GM12891 (cell line): ENCODE data around the gene SUGP1.

Experiments
- DNase-seq: peaks from one replicate; pipeline ENCODE4 v3.0.0; 2011; ENCODE audit warnings: low spot score; ENCODE audit not compliant: insufficient read length
- FAIRE-seq: peaks from 2 replicates; lab custom pipeline; 2011; peaks lifted over from hg19 to GRCh38; lab: Jason Lieb, UNC
- PAX5 ChIP-seq: IDR thresholded peaks from 2 replicates; pipeline ENCODE4 v1.6.1; 2011; ENCODE audit warnings: low read length, moderate library complexity, mild to moderate bottlenecking; ENCODE audit not compliant: insufficient read depth, severe bottlenecking
- POLR2A ChIP-seq: IDR thresholded peaks from 2 replicates; pipeline ENCODE4 v1.6.1; 2011; ENCODE audit warnings: low read depth, low read length, control low read depth
- POLR2AphosphoS5 ChIP-seq: IDR thresholded peaks from 2 replicates; pipeline ENCODE4 v1.6.1; 2011; ENCODE audit warnings: low read depth, low read length, control low read depth
- POU2F2 ChIP-seq: IDR thresholded peaks from 2 replicates; pipeline ENCODE4 v1.6.1; 2011; ENCODE audit warnings: low read depth, mild to moderate bottlenecking, control low read depth, low read length, moderate library complexity
- SPI1 ChIP-seq: IDR thresholded peaks from 2 replicates; pipeline ENCODE4 v1.6.1; 2011; ENCODE audit warnings: low read depth, low read length, control low read depth
- TAF1 ChIP-seq: IDR thresholded peaks from 2 replicates; pipeline ENCODE4 v1.6.1; 2011; ENCODE audit warnings: low read depth, low read length, control low read depth

The SUGP1 gene

GRCh38 chr19:19324059-19324770 lies 3.9 kb upstream of the SUGP1 start:
- TF ChIP-seq PAX5 (no peak), POU2F2 (no peak), TAF1 (no peak), POLR2AphosphoS5 (no peak), SPI1 (no peak), POLR2A (no peak)
- DNase-seq (no peak), FAIRE-seq (no peak)

DNA sequence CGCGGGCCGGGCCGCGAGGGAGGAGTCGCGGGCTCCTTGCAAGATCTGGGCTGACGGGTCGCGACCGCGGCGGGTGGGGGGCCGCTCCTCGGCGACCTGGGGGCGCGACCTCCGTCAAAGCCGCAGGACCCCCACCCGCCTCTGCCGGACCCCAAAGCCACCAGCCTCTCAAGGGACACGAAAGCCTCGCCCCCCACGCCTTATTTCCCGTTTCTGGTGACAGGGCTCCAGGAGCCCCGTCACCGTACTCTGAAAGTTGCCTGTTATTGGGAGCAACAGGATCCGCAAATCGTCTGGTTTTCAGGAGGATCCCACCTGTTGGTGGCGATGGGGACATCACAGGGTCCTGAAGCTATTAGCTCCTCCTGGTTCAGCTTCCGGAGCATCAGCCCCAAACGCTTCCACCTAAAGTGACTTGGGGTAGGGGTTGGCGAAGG lies 850 bp upstream of the SUGP1 start:
- peak; percentile 16 for FAIRE-seq
- no peak for TF ChIP-seq TAF1
- TF ChIP-seq POLR2AphosphoS5 = no peak
- no peak for TF ChIP-seq POU2F2
- TF ChIP-seq POLR2A = no peak
- no peak for TF ChIP-seq SPI1
- TF ChIP-seq PAX5 = no peak
- DNase-seq = no peak

DNA sequence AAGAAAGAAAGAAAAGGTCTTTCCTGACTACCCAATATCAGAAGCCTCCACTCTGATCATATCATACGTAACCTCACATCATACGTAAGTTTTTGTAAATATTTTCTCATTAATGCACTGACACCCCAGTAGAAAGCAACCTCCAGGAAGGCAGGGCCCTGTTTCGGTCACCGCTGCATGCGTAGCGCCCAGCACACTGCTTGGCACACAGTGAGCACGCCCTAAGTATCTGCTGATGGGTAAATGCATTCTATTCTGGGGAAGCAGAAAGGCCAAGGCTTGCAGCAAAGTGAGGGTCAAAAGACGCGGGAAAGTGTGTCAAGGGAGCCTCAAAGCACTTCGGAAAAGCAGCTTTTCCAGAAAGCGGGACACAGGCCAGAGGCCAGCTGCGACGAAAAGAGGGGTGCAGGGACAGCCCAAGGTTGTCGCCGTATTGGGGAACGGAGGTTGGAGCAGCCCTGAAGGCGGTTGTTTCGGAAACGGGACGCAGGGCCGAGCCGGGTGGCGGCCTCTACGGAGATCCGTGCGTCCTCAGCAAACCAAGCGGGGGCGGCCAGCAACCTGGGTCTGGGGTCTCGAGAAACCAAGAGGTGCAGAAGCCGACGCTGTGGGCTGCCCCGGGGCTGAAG lies 463 bp downstream of the SUGP1 start:
- TF ChIP-seq POLR2AphosphoS5 (no peak), POLR2A (no peak), SPI1 (no peak), TAF1 (no peak)
- DNase-seq (peak; percentile 5), FAIRE-seq (peak; percentile 62)

GRCh38 chr19:19316082-19316481 lies 4.2 kb downstream of the SUGP1 start:
- DNase-seq = no peak
- TF ChIP-seq TAF1 (no peak), POLR2A (no peak), POLR2AphosphoS5 (no peak), POU2F2 (no peak), PAX5 (no peak), SPI1 (no peak)
- no peak for FAIRE-seq

DNA sequence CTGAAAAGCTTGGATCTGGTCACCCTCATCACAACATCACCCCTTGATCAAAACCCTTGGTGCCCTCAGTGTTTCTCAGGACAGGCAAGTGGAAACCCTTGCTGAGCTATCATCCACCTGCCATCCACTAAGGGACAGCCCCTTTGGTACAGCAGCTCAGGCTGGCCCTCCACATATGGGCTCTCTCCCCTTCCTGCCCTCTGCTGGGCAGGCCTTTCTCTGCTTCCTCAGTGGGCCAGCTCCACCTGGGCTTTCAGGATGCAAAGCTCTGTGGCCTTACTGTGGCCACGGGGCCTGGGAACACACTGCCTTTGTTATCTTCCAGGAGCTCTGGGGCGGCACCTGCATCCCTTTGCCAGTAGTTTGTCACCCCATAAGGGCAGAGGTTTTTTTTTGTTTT lies 4.9 kb downstream of the SUGP1 start:
- FAIRE-seq = no peak
- peak; percentile 5 for DNase-seq

DNA sequence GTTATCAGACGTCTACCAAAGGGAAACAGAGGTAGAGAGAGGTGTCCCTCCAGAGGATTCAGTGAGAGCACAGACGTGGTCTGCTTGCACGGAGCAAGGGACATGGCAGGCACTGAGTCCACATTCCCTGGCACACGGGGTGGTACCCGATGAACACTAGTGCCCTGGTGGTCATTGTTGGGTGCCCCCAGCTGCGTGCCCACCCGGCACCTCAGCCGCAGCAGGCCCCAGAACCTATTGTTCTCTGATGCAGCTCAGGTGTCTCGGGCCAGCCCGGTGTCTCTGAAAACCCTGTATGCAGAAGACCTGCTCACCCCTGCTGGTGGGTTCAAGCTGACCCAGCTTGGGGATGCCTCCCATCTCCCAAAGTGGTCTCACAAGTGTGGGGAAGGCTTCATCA lies 11.9 kb downstream of the SUGP1 start:
- DNase-seq (no peak), FAIRE-seq (no peak)
- TF ChIP-seq POU2F2 (no peak), POLR2AphosphoS5 (no peak), SPI1 (no peak), PAX5 (no peak), TAF1 (no peak), POLR2A (no peak)

More for the DNA sequence above, 4.9 kb downstream of the SUGP1 start:
- TF ChIP-seq POU2F2 = no peak
- TF ChIP-seq POLR2A = no peak
- no peak for TF ChIP-seq TAF1
- TF ChIP-seq PAX5 = no peak
- no peak for TF ChIP-seq POLR2AphosphoS5
- TF ChIP-seq SPI1 = no peak

DNA sequence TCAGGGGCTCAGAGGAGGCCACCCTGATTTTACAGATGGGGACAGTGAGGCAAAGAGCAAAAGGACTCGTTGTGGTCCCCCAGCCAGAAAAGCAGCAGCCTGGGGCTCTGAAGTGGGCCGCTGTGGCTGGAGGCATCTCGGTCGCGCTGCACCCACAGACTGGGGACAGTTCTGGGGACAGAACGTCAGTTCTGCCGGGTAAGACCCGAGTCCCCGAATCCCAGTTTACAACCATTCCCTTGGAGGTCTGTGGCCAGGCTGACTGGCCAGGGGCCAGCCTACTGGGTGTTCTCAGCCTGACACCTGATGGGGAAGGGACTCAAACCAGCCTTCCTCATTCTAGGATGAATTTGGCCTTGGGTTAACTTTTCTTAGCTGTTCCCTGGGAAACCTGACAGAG lies 14.1 kb downstream of the SUGP1 start:
- TF ChIP-seq SPI1 (no peak), POU2F2 (no peak)
- FAIRE-seq (no peak), DNase-seq (no peak)

DNA sequence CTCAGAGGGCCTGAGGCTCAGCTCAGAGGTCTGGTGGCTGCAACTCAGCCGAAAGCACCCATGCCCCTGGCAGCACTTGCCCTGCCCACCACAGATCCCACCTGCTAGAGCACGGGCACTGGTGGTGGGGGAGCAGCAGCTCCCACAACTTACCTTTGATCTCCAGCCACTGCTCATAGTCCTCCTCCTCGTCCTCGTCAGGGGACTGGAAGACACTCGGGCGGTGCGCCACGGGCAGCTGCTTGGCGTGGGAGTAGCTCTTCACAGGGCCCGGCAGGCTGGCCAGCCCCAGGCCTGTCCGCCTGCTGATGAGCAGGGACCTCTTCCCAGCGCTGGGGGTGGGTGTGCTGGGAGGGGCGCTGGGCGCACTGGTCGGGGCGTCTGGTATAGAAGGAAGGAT lies 14.6 kb downstream of the SUGP1 start:
- no peak for FAIRE-seq
- no peak for DNase-seq
- TF ChIP-seq POLR2AphosphoS5 = no peak
- no peak for TF ChIP-seq SPI1
- no peak for TF ChIP-seq POLR2A
- TF ChIP-seq TAF1 = no peak
- TF ChIP-seq POU2F2 = no peak
- TF ChIP-seq PAX5 = no peak

GRCh38 chr19:19305066-19305465 lies 15.2 kb downstream of the SUGP1 start:
- no peak for FAIRE-seq

More at GRCh38 chr19:19305066-19305465, 15.2 kb downstream of the SUGP1 start:
- DNase-seq = no peak
- TF ChIP-seq POLR2AphosphoS5 (no peak), POU2F2 (no peak), POLR2A (no peak), TAF1 (no peak), PAX5 (no peak), SPI1 (no peak)
